ENCODE data around the gene SLC25A11. TPM values are rescaled to one million over a fixed set of nuclear protein-coding genes. Genes with fewer than 3 reads are reported as not detected.

Gene SLC25A11
- total and polyA plus RNA-seq, 4 donors = 34.8 to 72.1 (median 54.2) TPM

GRCh38 chr17:4959261-4959965 lies 19.6 kb upstream of the SLC25A11 start:
- H3K4me3 ChIP-seq = no peak overlapping the region
- no peaks in the 10 kb centered on the region for H3K4me1 ChIP-seq (ENCODE audit: control insufficient read depth in 5 of 5, insufficient read depth in 5 of 5, low read length in 5 of 5)
- DNase-seq (no peak), ATAC-seq (ENCODE audit: insufficient read depth, low FRiP score) (no peak)
- 93% methylated on average over 17 to 18 of the region's 18 CpGs for WGBS, 2 donors
- peaks cover 3 to 19% (median 11%) of the 10 kb centered on the region in 4 donors for H3K36me3 ChIP-seq (ENCODE audit: control insufficient read depth in 4 of 4, insufficient read depth in 4 of 4, low read length in 4 of 4)
- no peak overlapping the region for H3K9ac ChIP-seq (ENCODE audit: insufficient read depth in 1 of 2, low read length in 2 of 2)
- no peak overlapping the region for H3K27ac ChIP-seq (ENCODE audit: low read depth in 1 of 2, low read length in 1 of 2)
- no peaks in the 10 kb centered on the region for H3K27me3 ChIP-seq (ENCODE audit: control insufficient read depth in 3 of 3, insufficient read depth in 3 of 3, low read length in 2 of 3)
- TF ChIP-seq CTCF (IDR thresholded peaks at IDR 0.05; ENCODE audit: control extremely low read depth, extremely low read depth) = no peak
- H3K9me3 ChIP-seq (ENCODE audit: control insufficient read depth in 4 of 4, insufficient read depth in 3 of 4, low read length in 3 of 4) = no peaks in the 10 kb centered on the region

DNA sequence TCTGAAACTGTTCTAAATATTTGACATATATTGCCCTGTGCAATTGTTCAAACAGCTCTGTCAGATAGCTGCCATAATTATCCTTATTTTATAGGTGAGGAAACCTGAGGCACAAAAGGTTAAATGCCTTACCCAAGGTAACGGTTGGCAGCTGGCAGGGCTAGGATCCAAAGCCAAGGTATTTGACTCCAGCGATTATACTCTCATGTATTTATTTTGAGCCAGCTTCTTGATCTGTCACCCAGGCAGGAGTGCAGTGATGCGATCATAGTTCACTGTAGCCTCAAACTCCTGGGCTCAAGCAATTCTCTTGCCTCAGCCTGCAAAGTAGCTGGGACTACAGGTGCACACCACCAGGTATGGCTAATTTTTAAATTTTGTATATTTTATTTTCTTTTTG lies 18.3 kb upstream of the SLC25A11 start:
- peaks cover 3 to 19% (median 11%) of the 10 kb centered on the region in 4 donors for H3K36me3 ChIP-seq (ENCODE audit: control insufficient read depth in 4 of 4, insufficient read depth in 4 of 4, low read length in 4 of 4)
- no peaks in the 10 kb centered on the region for H3K9me3 ChIP-seq (ENCODE audit: control insufficient read depth in 4 of 4, insufficient read depth in 3 of 4, low read length in 3 of 4)
- no peaks in the 10 kb centered on the region for H3K27me3 ChIP-seq (ENCODE audit: control insufficient read depth in 3 of 3, insufficient read depth in 3 of 3, low read length in 2 of 3)
- H3K4me3 ChIP-seq = no peak overlapping the region
- 85 to 91% methylated on average over 3 of the region's 3 CpGs for WGBS, 2 donors
- no peak for TF ChIP-seq CTCF (IDR thresholded peaks at IDR 0.05; ENCODE audit: control extremely low read depth, extremely low read depth)
- peaks cover 0 to 3% (median 0%) of the 10 kb centered on the region in 5 donors for H3K4me1 ChIP-seq (ENCODE audit: control insufficient read depth in 5 of 5, insufficient read depth in 5 of 5, low read length in 5 of 5)
- H3K27ac ChIP-seq (ENCODE audit: low read depth in 1 of 2, low read length in 1 of 2) = no peak overlapping the region
- DNase-seq = no peak
- ATAC-seq (ENCODE audit: insufficient read depth, low FRiP score) = no peak
- H3K9ac ChIP-seq (ENCODE audit: insufficient read depth in 1 of 2, low read length in 2 of 2) = no peak overlapping the region

- ATAC-seq (ENCODE audit: insufficient read depth, low FRiP score) = no peak
- no peaks in the 10 kb centered on the region for H3K27me3 ChIP-seq (ENCODE audit: control insufficient read depth in 3 of 3, insufficient read depth in 3 of 3, low read length in 2 of 3)
- H3K36me3 ChIP-seq (ENCODE audit: control insufficient read depth in 4 of 4, insufficient read depth in 4 of 4, low read length in 4 of 4) = peaks cover 3 to 19% (median 11%) of the 10 kb centered on the region in 4 donors
- DNase-seq = no peak
- H3K4me1 ChIP-seq (ENCODE audit: control insufficient read depth in 5 of 5, insufficient read depth in 5 of 5, low read length in 5 of 5) = peaks cover 0 to 6% (median 0%) of the 10 kb centered on the region in 5 donors
- H3K9me3 ChIP-seq (ENCODE audit: control insufficient read depth in 4 of 4, insufficient read depth in 3 of 4, low read length in 3 of 4) = no peaks in the 10 kb centered on the region
- no peak overlapping the region for H3K27ac ChIP-seq (ENCODE audit: low read depth in 1 of 2, low read length in 1 of 2)
- no peak for TF ChIP-seq CTCF (IDR thresholded peaks at IDR 0.05; ENCODE audit: control extremely low read depth, extremely low read depth)
- no peak overlapping the region for H3K4me3 ChIP-seq
- no peak overlapping the region for H3K9ac ChIP-seq (ENCODE audit: insufficient read depth in 1 of 2, low read length in 2 of 2)
- WGBS, 2 donors = 82 to 83% methylated on average over 10 of the region's 10 CpGs
Measured at GRCh38 chr17:4956493-4957061, 16.7 kb upstream of the SLC25A11 start.

All from lung (tissue), 12 donors.